Liver (tissue), 9 donors: ENCODE results near the gene SEMA4D. TPM values are rescaled to one million over a fixed set of nuclear protein-coding genes. Genes with fewer than 3 reads are reported as not detected.

Experiments used
- DNase-seq: peaks from one replicate; pipeline ENCODE4 v3.0.0-alpha.2; 2017; ENCODE audit warnings: low spot score
- H3K27ac ChIP-seq, 2 donors: one replicate each; pipeline ENCODE4 v1.7.0; 2013; ENCODE audit warnings: inconsistent platforms in 2 of 2, low read length in 2 of 2, control low read depth in 1 of 2, low read depth in 1 of 2, mild to moderate bottlenecking in 1 of 2
- H3K27me3 ChIP-seq, 4 donors: one replicate each; pipeline versions ENCODE4 v1.6.1 to v1.7.0; 2013; ENCODE audit warnings: low read length in 3 of 4, inconsistent platforms in 1 of 4, mild to moderate bottlenecking in 1 of 4, moderate library complexity in 1 of 4; ENCODE audit not compliant: control insufficient read depth in 4 of 4, insufficient read depth in 4 of 4
- H3K36me3 ChIP-seq, 4 donors: one replicate each; pipeline versions ENCODE4 v1.6.1 to v1.7.0; 2013; ENCODE audit warnings: low read length in 3 of 4, mild to moderate bottlenecking in 3 of 4, low read depth in 1 of 4, moderate library complexity in 1 of 4; ENCODE audit not compliant: control insufficient read depth in 4 of 4, insufficient read depth in 3 of 4
- H3K4me1 ChIP-seq, 4 donors: one replicate each; pipeline versions ENCODE4 v1.6.1 to v1.7.0; 2013; ENCODE audit warnings: low read length in 3 of 4, mild to moderate bottlenecking in 3 of 4, moderate library complexity in 1 of 4; ENCODE audit not compliant: control insufficient read depth in 4 of 4, insufficient read depth in 4 of 4
- H3K4me3 ChIP-seq, 3 donors: one replicate each; pipeline versions ENCODE4 v1.6.1 to v1.7.0; 2013; ENCODE audit warnings: low read length in 3 of 3, control low read depth in 1 of 3, low read depth in 1 of 3, mild to moderate bottlenecking in 1 of 3
- H3K9ac ChIP-seq, 2 donors: one replicate each; pipeline ENCODE4 v1.7.0; 2013; ENCODE audit warnings: low read length in 2 of 2, mild to moderate bottlenecking in 2 of 2, moderate library complexity in 2 of 2, control low read depth in 1 of 2, low read depth in 1 of 2
- H3K9me3 ChIP-seq, 4 donors: one replicate each; pipeline versions ENCODE4 v1.6.1 to v1.7.0; 2013; ENCODE audit warnings: low read length in 3 of 4; ENCODE audit not compliant: control insufficient read depth in 4 of 4
- CTCF ChIP-seq: fragments of 150-350 bp; IDR thresholded peaks from 2 replicates; pipeline ENCODE4 v1.5.1; 2017; ENCODE audit warnings: improper control_type of control experiment, low read depth, low read length; ENCODE audit not compliant: missing input control
- FOXA1 ChIP-seq: IDR thresholded peaks from 2 replicates; pipeline ENCODE4 v1.6.1; 2016; ENCODE audit warnings: antibody characterized with exemption
- GABPA ChIP-seq, 2 donors: IDR thresholded peaks in 1 of 2; conservative IDR thresholded peaks in 1 of 2; 2 replicates each; pipeline ENCODE4 v1.6.1; 2016; ENCODE audit warnings: antibody characterized with exemption in 2 of 2, mild to moderate bottlenecking in 1 of 2, moderate library complexity in 1 of 2
- HNF4G ChIP-seq: IDR thresholded peaks from 2 replicates; pipeline ENCODE4 v1.6.1; 2016; ENCODE audit warnings: antibody characterized with exemption
- NR2F2 ChIP-seq: IDR thresholded peaks from 2 replicates; pipeline ENCODE4 v1.6.1; 2016; ENCODE audit warnings: antibody characterized with exemption
- RAD21 ChIP-seq, 2 donors: IDR thresholded peaks; 2 replicates each; pipeline ENCODE4 v1.6.1; 2016; ENCODE audit warnings: antibody characterized with exemption in 2 of 2, mild to moderate bottlenecking in 2 of 2
- RXRA ChIP-seq, 2 donors: IDR thresholded peaks; 2 replicates each; pipeline ENCODE4 v1.6.1; 2017 to 2018; ENCODE audit warnings: antibody characterized with exemption in 2 of 2, mild to moderate bottlenecking in 1 of 2
- SP1 ChIP-seq: IDR thresholded peaks from 2 replicates; pipeline ENCODE4 v1.6.1; 2018; ENCODE audit warnings: antibody characterized with exemption, mild to moderate bottlenecking
- YY1 ChIP-seq: IDR thresholded peaks from 2 replicates; pipeline ENCODE4 v1.6.1; 2016; ENCODE audit warnings: antibody characterized with exemption, mild to moderate bottlenecking
- ZBTB33 ChIP-seq: IDR thresholded peaks from 2 replicates; pipeline ENCODE4 v1.6.1; 2016; ENCODE audit warnings: antibody characterized with exemption
- WGBS: extraction: QIAGEN DNeasy Blood & Tissue Kit; methylation state at CpG from one replicate; pipeline ENCODE4 v1.1.7; 2013; 5-methylcytosine and 5-hydroxymethylcytosine counted together
- polyA plus RNA-seq, 2 donors: library from polyadenylated mRNA; stranded (reverse) in 1 of 2; unstranded in 1 of 2; fragments of 200-250 nt in 1 of 2; fragments of >200 nt in 1 of 2; fragmentation: Nextera tagmentation in 1 of 2; extraction: Ambion mirVana in 1 of 2; gene quantifications; one replicate each; pipeline versions ENCODE4 v1.2.1 to v1.2.3, GENCODE V29; 2013 to 2015
- total RNA-seq, 2 donors: library from RNA; depleted of rRNA; stranded (reverse); fragments of >200 nt; gene quantifications; one replicate each; pipeline ENCODE4 v1.2.3, GENCODE V29; 2014
- TF ChIP-seq, protein P1 (sequence below): IDR thresholded peaks from 2 replicates; pipeline ENCODE4 v1.6.1; 2016; ENCODE audit warnings: antibody characterized with exemption, mild to moderate bottlenecking
- TF ChIP-seq, protein P2 (sequence below): IDR thresholded peaks from 2 replicates; pipeline ENCODE4 v1.6.1; 2016; ENCODE audit warnings: antibody characterized with exemption
- donor health status: healthy.
- donor health status: healthy.
- donor health status: healthy.
- donor health status: healthy.
- donor health status: healthy.

Gene SEMA4D
- total and polyA plus RNA-seq, 4 donors = 1.4 to 12.0 (median 4.1) TPM

GRCh38 chr9:89363921-89364665 lies 133.8 kb downstream of the SEMA4D start:
- Histone ChIP-seq H3K9ac (no peak overlapping the region), H3K27me3 (no peaks in the 10 kb centered on the region), H3K36me3 (peaks cover 6 to 27% (median 14%) of the 10 kb centered on the region in 4 donors), H3K27ac (no peak overlapping the region), H3K4me3 (no peak overlapping the region), H3K4me1 (peaks cover 0 to 2% (median 0%) of the 10 kb centered on the region in 4 donors), H3K9me3 (no peaks in the 10 kb centered on the region)
- TF ChIP-seq, protein P1, sequence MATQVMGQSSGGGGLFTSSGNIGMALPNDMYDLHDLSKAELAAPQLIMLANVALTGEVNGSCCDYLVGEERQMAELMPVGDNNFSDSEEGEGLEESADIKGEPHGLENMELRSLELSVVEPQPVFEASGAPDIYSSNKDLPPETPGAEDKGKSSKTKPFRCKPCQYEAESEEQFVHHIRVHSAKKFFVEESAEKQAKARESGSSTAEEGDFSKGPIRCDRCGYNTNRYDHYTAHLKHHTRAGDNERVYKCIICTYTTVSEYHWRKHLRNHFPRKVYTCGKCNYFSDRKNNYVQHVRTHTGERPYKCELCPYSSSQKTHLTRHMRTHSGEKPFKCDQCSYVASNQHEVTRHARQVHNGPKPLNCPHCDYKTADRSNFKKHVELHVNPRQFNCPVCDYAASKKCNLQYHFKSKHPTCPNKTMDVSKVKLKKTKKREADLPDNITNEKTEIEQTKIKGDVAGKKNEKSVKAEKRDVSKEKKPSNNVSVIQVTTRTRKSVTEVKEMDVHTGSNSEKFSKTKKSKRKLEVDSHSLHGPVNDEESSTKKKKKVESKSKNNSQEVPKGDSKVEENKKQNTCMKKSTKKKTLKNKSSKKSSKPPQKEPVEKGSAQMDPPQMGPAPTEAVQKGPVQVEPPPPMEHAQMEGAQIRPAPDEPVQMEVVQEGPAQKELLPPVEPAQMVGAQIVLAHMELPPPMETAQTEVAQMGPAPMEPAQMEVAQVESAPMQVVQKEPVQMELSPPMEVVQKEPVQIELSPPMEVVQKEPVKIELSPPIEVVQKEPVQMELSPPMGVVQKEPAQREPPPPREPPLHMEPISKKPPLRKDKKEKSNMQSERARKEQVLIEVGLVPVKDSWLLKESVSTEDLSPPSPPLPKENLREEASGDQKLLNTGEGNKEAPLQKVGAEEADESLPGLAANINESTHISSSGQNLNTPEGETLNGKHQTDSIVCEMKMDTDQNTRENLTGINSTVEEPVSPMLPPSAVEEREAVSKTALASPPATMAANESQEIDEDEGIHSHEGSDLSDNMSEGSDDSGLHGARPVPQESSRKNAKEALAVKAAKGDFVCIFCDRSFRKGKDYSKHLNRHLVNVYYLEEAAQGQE = no peak
- no peak for TF ChIP-seq RAD21 (IDR thresholded peaks at IDR 0.05)
- TF ChIP-seq GABPA (IDR thresholded peaks at IDR 0.05 in 1 of 2, conservative IDR thresholded peaks at IDR 0.05 in 1 of 2) = no peak
- WGBS = 96% methylated on average over 9 of the region's 9 CpGs
- no peak for DNase-seq

DNA sequence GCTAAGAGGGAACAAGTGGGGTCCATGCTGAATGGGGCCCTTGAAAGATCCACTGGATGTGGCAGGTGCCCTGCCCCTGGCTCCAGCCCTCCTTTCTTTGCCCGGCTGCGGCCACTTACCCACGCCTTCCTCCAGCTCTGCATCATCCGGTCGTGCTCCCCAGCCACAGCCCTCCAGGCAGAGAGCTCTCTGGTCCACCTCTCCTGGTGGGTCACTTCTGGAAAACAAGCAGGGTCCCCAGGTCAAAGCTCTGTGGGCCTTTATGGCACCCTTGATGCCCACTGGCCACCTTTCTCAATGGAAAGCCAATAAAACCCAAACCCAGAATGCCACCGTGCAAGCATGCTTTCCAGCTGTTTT lies 134.6 kb downstream of the SEMA4D start:
- peaks cover 6 to 31% (median 16%) of the 10 kb centered on the region in 4 donors for H3K36me3 ChIP-seq
- H3K9me3 ChIP-seq = no peaks in the 10 kb centered on the region
- 92% methylated on average over 6 of the region's 6 CpGs for WGBS
- no peaks in the 10 kb centered on the region for H3K27me3 ChIP-seq
- no peak overlapping the region for H3K27ac ChIP-seq
- H3K4me1 ChIP-seq = peaks cover 0 to 2% (median 0%) of the 10 kb centered on the region in 4 donors
- no peak overlapping the region for H3K9ac ChIP-seq
- no peak overlapping the region for H3K4me3 ChIP-seq
- TF ChIP-seq ZBTB33 = no peak
- TF ChIP-seq HNF4G = no peak
- no peak for TF ChIP-seq NR2F2
- TF ChIP-seq, protein P2, sequence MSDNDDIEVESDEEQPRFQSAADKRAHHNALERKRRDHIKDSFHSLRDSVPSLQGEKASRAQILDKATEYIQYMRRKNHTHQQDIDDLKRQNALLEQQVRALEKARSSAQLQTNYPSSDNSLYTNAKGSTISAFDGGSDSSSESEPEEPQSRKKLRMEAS = no peak
- no peak for TF ChIP-seq YY1
- no peak for TF ChIP-seq RXRA (IDR thresholded peaks at IDR 0.05)
- no peak for TF ChIP-seq CTCF
- TF ChIP-seq SP1 = no peak
- no peak for TF ChIP-seq FOXA1
- DNase-seq = no peak
